Astrocyte of the cerebellum (primary cell): ENCODE measurements around the gene NT5C1A.

Experiments
- DNase-seq: peaks from one replicate; pipeline ENCODE4 v3.0.0-alpha.2; 2011; ENCODE audit warnings: low read depth
- H3K4me3 ChIP-seq: 2 replicates; pipeline ENCODE4 v1.5.1; 2011; ENCODE audit warnings: mild to moderate bottlenecking, low read depth, low read length, moderate library complexity
- in situ Hi-C: cut with HindIII; loops from 2 replicates; pipeline ENCODE4 v1.10.0; 2017; ENCODE audit warnings: low sequenced_read_pairs
- TF ChIP-seq, protein P1 (sequence below): IDR thresholded peaks from 2 replicates; pipeline ENCODE4 v1.5.1; 2012; ENCODE audit warnings: low read length, low read depth, moderate library complexity, mild to moderate bottlenecking; ENCODE audit errors: missing control alignments

NT5C1A gene

DNA sequence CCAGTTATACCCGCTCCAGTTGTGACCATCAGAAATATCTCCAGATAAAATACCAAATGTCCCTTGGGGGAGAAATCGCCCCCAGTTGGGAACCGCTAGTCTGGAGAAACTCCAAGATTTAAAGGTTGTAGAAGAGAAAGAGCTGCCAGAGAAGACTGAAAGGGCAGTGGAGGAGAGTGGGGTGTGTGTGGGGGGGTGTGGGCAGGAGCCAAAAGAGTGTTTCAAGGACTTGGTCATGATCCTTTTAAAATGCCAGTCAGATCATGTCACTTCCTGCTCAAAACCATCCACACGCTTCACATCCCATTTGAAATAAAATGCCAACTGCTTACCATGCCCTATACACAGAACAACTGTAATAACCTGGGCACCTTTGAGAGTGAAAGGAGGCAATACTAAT lies 29.1 kb downstream of the NT5C1A start:
- TF ChIP-seq, protein P1, sequence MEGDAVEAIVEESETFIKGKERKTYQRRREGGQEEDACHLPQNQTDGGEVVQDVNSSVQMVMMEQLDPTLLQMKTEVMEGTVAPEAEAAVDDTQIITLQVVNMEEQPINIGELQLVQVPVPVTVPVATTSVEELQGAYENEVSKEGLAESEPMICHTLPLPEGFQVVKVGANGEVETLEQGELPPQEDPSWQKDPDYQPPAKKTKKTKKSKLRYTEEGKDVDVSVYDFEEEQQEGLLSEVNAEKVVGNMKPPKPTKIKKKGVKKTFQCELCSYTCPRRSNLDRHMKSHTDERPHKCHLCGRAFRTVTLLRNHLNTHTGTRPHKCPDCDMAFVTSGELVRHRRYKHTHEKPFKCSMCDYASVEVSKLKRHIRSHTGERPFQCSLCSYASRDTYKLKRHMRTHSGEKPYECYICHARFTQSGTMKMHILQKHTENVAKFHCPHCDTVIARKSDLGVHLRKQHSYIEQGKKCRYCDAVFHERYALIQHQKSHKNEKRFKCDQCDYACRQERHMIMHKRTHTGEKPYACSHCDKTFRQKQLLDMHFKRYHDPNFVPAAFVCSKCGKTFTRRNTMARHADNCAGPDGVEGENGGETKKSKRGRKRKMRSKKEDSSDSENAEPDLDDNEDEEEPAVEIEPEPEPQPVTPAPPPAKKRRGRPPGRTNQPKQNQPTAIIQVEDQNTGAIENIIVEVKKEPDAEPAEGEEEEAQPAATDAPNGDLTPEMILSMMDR, result no peak
- H3K4me3 ChIP-seq, result no peak overlapping the region
- in situ Hi-C loops, result no loop called here
- no peak for DNase-seq

DNA sequence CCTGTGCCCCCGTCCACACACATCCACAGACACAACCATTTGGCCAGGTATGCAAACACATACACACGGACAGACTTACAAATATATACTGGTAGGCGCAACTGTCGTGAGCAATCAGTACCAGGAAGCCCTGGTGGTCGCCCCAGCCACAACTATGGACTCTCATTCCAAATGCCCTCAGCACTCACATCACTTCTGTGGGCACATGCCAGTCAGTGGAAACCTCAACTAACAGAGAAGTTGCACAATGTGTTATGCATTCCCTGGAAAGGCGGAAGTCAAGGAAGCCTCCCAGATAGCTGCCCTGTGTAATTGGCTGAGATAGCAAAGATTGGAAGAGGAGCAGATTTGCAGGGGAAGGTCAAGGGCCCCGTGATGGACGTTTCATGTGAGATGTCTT lies 31.0 kb downstream of the NT5C1A start:
- no peak for DNase-seq
- TF ChIP-seq, protein P1, result no peak
- in situ Hi-C loops, result no loop called here
- no peak overlapping the region for H3K4me3 ChIP-seq

DNA sequence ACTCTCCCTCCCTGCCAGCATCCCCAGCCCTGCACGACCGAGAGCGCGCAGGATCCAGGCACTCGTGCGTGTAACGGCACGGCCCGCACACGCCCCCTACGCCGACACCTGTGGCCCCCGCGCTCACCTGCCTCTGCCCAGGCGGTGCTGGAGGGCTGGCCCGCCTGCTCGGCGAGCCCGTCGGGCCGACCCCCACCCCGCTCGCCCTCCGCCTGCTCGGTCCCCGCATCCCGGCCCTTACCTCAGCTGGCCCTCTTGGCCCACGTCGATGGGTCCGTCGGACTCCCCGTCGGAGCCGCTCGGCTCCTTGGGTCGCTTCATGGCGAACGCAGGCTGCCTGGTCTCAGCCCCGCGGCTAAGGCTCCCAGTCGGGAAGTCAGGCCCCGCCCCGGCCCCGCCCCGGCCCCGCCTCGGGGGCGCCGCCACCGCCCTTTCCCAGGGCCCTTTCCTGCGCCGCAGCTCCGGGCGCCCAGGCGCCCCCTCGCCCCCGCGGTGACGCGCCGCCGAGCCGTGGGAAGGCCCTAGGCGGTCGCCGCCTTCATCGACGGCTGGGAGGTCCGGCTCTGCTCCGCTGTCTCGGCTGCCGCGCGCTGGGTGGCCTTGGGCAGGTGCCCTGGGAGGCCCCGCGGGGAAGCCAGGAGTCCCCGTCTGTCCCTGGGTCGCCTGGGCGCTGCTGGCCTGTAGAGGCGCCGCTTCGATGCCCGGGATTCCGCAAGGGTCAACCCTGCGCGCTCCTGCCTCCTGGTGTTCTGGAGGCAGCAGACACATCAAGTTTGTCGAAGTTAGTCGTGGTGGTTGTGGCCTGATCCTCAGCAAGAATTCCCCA lies 32.4 kb downstream of the NT5C1A start, which contains the start of gene HEYL:
HEYL (minus strand) TSS at position 339 of the 826 bp plus-strand sequence; CDS start at position 321, 18 bp downstream.
- TF ChIP-seq, protein P1, result no peak
- H3K4me3 ChIP-seq, result no peak within 1 kb of the TSS
- DNase-seq, result no peak
- in situ Hi-C loops, result loop anchor here (10.0 kb wide), 1 partner anchor 95 kb away; the partner anchor contains the start of gene PPIE

DNA sequence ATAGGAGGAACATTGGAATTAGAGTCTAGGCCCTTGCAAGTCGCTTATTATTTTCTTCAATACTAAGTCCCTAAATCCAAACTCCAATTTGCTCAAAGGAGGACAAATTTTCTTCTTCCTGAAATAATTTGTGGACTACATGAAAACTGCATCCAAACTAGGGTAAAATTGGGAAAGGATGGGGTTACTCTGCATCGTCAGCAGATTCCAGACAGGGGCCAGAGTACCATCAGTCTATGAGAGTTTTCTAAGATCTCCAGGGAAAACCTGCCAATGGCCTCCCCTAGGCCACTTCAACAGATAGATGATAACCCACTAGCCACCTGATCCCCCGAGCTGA lies 33.0 kb downstream of the NT5C1A start:
- H3K4me3 ChIP-seq, result no peak overlapping the region
- TF ChIP-seq, protein P1, result no peak
- DNase-seq, result no peak
- in situ Hi-C loops, result loop anchor here (10.0 kb wide), 1 partner anchor 96 kb away; the partner anchor contains the start of gene PPIE

DNA sequence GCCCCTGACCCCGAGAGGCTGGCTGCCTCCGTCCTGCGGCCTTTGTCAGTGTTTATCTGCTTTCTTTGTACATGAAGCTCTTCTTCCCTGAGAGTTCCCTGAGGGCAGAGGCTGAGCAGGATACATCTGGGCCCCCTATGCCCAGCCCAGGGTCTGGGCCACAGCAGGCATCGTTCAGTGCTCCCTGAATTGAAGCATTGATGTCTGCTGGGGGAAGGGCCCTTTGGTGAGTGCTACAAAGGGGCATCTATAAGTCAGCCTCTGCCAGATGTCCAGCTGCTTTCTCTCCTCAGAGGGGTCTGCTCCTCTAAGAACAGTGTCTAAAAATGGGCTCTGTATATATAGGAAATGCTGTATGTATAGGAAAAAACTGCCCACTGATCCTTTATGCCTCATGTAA lies 34.5 kb downstream of the NT5C1A start:
- in situ Hi-C loops, result loop anchor here (10.0 kb wide), 1 partner anchor 97 kb away; the partner anchor contains the start of gene PPIE
- TF ChIP-seq, protein P1, result no peak
- no peak overlapping the region for H3K4me3 ChIP-seq
- no peak for DNase-seq

DNA sequence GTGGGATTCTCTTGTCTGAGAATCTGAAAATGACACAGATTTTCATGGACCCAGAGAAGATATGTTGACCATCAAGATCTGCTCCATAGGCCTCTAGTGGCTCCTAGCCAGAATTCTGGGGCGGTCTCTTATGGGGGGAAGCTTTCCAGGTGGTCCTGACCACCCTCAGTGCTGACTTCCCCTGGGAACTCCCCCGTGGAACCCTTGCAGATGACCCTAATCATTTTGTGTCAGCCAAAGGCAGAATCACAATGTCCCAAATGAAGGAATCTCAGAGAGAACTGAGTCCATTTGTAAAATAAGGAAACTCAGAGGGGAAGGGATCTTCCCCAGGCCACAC lies 36.1 kb downstream of the NT5C1A start:
- TF ChIP-seq, protein P1, result no peak
- in situ Hi-C loops, result loop anchor here (10.0 kb wide), 1 partner anchor 99 kb away; the partner anchor contains the start of gene PPIE
- H3K4me3 ChIP-seq, result no peak overlapping the region
- no peak for DNase-seq
